HepG2 (cell line): ENCODE results near the gene CKAP2L. TPM values are rescaled to one million over a fixed set of nuclear protein-coding genes. Genes with fewer than 3 reads are reported as not detected.

Experiments
- HMG20A ChIP-seq: IDR thresholded peaks from 2 replicates; pipeline ENCODE4 v1.6.1; 2016; ENCODE audit warnings: borderline replicate concordance
- MXD1 ChIP-seq: sonication (generic); formaldehyde crosslinking; IDR thresholded peaks from 2 replicates; pipeline ENCODE4 v1.4.0; 2020; ENCODE audit warnings: mild to moderate bottlenecking, missing genetic modification reagents
- NCOA1 ChIP-seq: sonication (generic); formaldehyde crosslinking; IDR thresholded peaks from 2 replicates; pipeline ENCODE4 v1.9.0; 2021; ENCODE audit warnings: missing genetic modification reagents
- PAX8 ChIP-seq: sonication (generic); formaldehyde crosslinking; IDR thresholded peaks from 2 replicates; pipeline ENCODE4 v1.8.0; 2022; ENCODE audit warnings: mild to moderate bottlenecking, missing genetic modification reagents, borderline replicate concordance
- XRCC5 ChIP-seq: fragments of 200-400 bp; formaldehyde crosslinking; optimal IDR thresholded peaks from 2 replicates; pipeline ENCODE3; 2017; ENCODE audit warnings: mild to moderate bottlenecking, low read length
- ZNF143 ChIP-seq: sonication (generic); formaldehyde crosslinking; IDR thresholded peaks from 2 replicates; pipeline ENCODE4 v1.4.0; 2020; ENCODE audit warnings: missing genetic modification reagents
- ZNF430 ChIP-seq: sonication (generic); formaldehyde crosslinking; IDR thresholded peaks from 2 replicates; pipeline ENCODE4 v1.9.0; 2021; ENCODE audit warnings: mild to moderate bottlenecking, missing genetic modification reagents
- ZNF619 ChIP-seq: sonication (generic); formaldehyde crosslinking; IDR thresholded peaks from 2 replicates; pipeline ENCODE4 v1.4.0; 2020; ENCODE audit warnings: mild to moderate bottlenecking, missing genetic modification reagents
- polyA plus RNA-seq, 8 experiments: library from polyadenylated mRNA; depleted of rRNA in 3 of 8; stranded (reverse) in 7 of 8; unstranded in 1 of 8; fragments of >200 nt; fragmentation: Illumina TruSeq in 4 of 8; extraction: Trizol in 4 of 8; gene quantifications; 2 replicates each; pipeline versions ENCODE4 v1.2.1 to v1.2.3, GENCODE V29; 2011 to 2016; ENCODE audit warnings: low read depth in 4 of 8, missing spikeins in 1 of 8, mixed read lengths in 1 of 8; ENCODE audit not compliant: insufficient read depth in 1 of 8
- total RNA-seq, 5 experiments: library from RNA; depleted of rRNA; stranded (reverse); fragments of >200 nt; fragmentation: Illumina TruSeq; extraction: Trizol; gene quantifications; 2 replicates each; pipeline ENCODE4 v1.2.3, GENCODE V29; 2016; ENCODE audit warnings: low read depth in 1 of 5
- TF ChIP-seq, protein P1 (sequence below): sonication (generic); formaldehyde crosslinking; IDR thresholded peaks from 2 replicates; pipeline ENCODE4 v1.5.0; 2020; ENCODE audit warnings: mild to moderate bottlenecking, missing genetic modification reagents
- TF ChIP-seq, protein P2 (sequence below): sonication (generic); formaldehyde crosslinking; IDR thresholded peaks from 2 replicates; pipeline ENCODE4 v1.4.0; 2020; ENCODE audit warnings: missing genetic modification reagents, borderline replicate concordance
- TF ChIP-seq, protein P3 (sequence below): sonication (generic); formaldehyde crosslinking; IDR thresholded peaks from 2 replicates; pipeline ENCODE4 v1.5.0; 2020; ENCODE audit warnings: mild to moderate bottlenecking, low read depth, missing genetic modification reagents, borderline replicate concordance

Gene CKAP2L
- total and polyA plus RNA-seq, 2 of the 13 experiments (the other 11 are each of a cell fraction or from before 2014, with no cell fraction given): 7.1 to 9.5 TPM

DNA sequence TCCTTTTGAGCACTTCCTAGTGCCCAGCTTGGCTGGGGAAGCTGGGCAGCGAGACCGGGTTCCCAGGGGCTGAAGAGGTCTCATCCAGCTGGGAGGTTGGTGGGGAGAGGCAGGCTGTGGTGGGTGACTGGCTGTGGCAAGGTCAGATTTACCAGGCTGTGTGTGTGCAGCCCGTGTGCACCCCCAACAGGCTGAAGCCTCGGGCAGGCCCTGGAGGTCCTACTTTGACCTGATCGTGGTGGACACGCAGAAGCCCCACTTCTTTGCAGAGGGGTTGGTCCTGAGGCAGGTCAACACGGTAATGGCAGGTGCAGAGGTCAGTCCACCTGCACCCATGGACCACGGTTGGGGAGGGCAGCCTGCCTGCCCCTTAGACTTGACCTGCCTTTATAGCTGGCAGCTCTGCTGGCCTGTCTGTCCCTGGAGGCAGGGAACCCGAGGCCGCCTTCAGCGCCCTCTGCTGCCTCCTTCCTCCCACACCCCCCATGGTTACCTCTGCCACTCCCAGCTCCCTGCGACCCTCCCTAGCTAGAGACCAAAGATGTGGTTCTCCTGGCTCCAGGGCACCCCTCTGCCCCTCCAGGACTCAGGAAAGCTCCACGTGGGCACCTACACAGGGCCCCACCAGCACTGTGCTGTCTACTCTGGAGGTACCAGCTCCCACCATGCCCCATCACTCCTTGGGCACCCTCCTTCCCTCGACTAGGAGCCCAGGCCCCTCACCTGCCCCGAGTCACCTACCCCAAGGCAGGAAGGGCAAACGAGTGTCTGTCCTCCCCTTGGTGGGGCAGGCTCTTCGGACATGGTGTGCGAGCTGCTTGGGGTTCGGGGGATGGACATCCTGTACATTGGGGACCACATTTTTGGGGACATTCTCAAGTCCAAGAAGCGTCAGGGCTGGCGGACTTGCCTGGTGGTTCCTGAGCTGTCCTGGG is 39.6 kb downstream of the CKAP2L start (continued):
- TF ChIP-seq HMG20A (CRISPR knock-in tag): no peak
- TF ChIP-seq ZNF143 (CRISPR knock-in tag): no peak
- peak; percentile 58 for TF ChIP-seq XRCC5
- TF ChIP-seq ZNF430 (CRISPR knock-in tag): no peak
- TF ChIP-seq, protein P1, sequence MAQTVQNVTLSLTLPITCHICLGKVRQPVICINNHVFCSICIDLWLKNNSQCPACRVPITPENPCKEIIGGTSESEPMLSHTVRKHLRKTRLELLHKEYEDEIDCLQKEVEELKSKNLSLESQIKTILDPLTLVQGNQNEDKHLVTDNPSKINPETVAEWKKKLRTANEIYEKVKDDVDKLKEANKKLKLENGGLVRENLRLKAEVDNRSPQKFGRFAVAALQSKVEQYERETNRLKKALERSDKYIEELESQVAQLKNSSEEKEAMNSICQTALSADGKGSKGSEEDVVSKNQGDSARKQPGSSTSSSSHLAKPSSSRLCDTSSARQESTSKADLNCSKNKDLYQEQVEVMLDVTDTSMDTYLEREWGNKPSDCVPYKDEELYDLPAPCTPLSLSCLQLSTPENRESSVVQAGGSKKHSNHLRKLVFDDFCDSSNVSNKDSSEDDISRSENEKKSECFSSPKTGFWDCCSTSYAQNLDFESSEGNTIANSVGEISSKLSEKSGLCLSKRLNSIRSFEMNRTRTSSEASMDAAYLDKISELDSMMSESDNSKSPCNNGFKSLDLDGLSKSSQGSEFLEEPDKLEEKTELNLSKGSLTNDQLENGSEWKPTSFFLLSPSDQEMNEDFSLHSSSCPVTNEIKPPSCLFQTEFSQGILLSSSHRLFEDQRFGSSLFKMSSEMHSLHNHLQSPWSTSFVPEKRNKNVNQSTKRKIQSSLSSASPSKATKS (CRISPR knock-in tag): no peak
- TF ChIP-seq, protein P2, sequence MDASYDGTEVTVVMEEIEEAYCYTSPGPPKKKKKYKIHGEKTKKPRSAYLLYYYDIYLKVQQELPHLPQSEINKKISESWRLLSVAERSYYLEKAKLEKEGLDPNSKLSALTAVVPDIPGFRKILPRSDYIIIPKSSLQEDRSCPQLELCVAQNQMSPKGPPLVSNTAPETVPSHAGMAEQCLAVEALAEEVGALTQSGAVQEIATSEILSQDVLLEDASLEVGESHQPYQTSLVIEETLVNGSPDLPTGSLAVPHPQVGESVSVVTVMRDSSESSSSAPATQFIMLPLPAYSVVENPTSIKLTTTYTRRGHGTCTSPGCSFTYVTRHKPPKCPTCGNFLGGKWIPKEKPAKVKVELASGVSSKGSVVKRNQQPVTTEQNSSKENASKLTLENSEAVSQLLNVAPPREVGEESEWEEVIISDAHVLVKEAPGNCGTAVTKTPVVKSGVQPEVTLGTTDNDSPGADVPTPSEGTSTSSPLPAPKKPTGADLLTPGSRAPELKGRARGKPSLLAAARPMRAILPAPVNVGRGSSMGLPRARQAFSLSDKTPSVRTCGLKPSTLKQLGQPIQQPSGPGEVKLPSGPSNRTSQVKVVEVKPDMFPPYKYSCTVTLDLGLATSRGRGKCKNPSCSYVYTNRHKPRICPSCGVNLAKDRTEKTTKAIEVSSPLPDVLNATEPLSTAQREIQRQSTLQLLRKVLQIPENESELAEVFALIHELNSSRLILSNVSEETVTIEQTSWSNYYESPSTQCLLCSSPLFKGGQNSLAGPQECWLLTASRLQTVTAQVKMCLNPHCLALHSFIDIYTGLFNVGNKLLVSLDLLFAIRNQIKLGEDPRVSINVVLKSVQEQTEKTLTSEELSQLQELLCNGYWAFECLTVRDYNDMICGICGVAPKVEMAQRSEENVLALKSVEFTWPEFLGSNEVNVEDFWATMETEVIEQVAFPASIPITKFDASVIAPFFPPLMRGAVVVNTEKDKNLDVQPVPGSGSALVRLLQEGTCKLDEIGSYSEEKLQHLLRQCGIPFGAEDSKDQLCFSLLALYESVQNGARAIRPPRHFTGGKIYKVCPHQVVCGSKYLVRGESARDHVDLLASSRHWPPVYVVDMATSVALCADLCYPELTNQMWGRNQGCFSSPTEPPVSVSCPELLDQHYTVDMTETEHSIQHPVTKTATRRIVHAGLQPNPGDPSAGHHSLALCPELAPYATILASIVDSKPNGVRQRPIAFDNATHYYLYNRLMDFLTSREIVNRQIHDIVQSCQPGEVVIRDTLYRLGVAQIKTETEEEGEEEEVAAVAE (CRISPR knock-in tag): peak; percentile 50; the same call in 1 of the 2 replicates
- TF ChIP-seq, protein P3, sequence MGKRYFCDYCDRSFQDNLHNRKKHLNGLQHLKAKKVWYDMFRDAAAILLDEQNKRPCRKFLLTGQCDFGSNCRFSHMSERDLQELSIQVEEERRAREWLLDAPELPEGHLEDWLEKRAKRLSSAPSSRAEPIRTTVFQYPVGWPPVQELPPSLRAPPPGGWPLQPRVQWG: no peak
- peak; percentile 24; the same call in 1 of the 2 replicates for TF ChIP-seq ZNF619
- TF ChIP-seq MXD1: 0 out of 2 replicates have a peak, but pooled peaks have one; percentile 26
- TF ChIP-seq NCOA1 (CRISPR knock-in tag): no peak
- TF ChIP-seq PAX8 (CRISPR knock-in tag): 0 out of 2 replicates have a peak, but pooled peaks have one; percentile 28
